ENCODE data around the gene TXNRD1.

Gene TXNRD1

DNA sequence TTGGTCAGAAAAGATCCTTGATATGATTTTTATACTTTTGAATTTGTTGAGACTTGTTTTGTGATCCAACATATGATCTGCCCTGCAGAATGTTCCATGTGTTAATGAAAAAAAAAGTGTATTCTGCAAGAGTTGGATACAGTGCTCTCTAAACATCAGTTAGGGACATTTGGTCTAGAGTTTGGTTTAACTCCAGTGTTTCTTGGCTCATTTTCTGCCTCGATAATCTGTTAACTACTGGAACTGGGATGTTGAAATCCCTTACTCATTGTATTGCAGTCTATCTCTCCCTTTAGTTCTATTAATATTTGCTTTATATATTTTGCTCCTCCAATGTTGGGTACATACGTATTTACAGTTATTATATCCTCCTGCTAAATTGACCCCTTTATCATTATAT is 18.3 kb upstream of the TXNRD1 start:
- Histone ChIP-seq H3K36me3 (replicated peaks; ENCODE audit: low read depth, low read length) (no peaks in the 10 kb centered on the region), H3K27ac (ENCODE audit: low read length) (no peak overlapping the region)

DNA sequence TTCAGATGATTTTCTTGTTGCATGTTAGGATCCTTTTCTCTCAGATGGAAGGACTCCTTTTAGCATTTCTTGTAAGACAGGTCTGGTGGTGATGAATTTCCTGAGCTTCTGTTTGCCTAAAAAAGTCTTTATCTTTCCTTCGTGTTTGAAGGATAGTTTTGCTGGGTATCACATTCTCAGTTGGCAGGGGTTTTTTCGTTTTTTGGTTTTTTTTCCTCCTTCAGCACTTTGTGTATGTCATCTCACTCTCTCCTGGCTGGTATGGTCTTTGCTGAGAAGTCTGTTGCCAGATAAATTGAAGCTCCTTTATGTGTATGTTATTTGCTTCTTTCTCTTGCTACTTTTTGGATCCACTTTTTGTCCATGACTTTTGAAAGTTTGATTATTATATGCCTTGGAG is 15.6 kb upstream of the TXNRD1 start:
- no peak for TF ChIP-seq EZH2phosphoT487 (IDR thresholded peaks at IDR 0.05; ENCODE audit: low read depth)
- Histone ChIP-seq H3K9ac (ENCODE audit: low read length) (no peak overlapping the region), H3K79me2 (ENCODE audit: low read length) (no peaks in the 10 kb centered on the region), H4K20me1 (ENCODE audit: insufficient read depth, low read length) (no peaks in the 10 kb centered on the region), H3K27me3 (ENCODE audit: low read depth, low read length) (peaks cover 9% of the 10 kb centered on the region; the same call in 1 of the 2 replicates), H3K27ac (ENCODE audit: low read length) (no peak overlapping the region), H3K9me3 (ENCODE audit: insufficient read depth, low read length) (peaks cover 6% of the 10 kb centered on the region; the same call in 1 of the 2 replicates), H2AFZ (ENCODE audit: low read depth, low read length) (no peak overlapping the region), H3K36me3 (replicated peaks; ENCODE audit: low read depth, low read length) (no peaks in the 10 kb centered on the region), H3K4me3 (ENCODE audit: low read length) (no peak overlapping the region), H3K4me1 (ENCODE audit: low read length) (peaks cover 5% of the 10 kb centered on the region), H3K4me2 (ENCODE audit: low read length) (no peak overlapping the region)

More for the DNA sequence above, 18.3 kb upstream of the TXNRD1 start:
- H3K27me3 ChIP-seq (ENCODE audit: low read depth, low read length) = peaks cover 15% of the 10 kb centered on the region; the same call in 1 of the 2 replicates
- H2AFZ ChIP-seq (ENCODE audit: low read depth, low read length) = no peak overlapping the region
- TF ChIP-seq EZH2phosphoT487 (IDR thresholded peaks at IDR 0.05; ENCODE audit: low read depth) (no peak), CTCF (IDR thresholded peaks at IDR 0.05; ENCODE audit: low read depth, low read length) (no peak)
- H3K4me3 ChIP-seq (ENCODE audit: low read length) = no peak overlapping the region
- no peaks in the 10 kb centered on the region for H4K20me1 ChIP-seq (ENCODE audit: insufficient read depth, low read length)
- H3K79me2 ChIP-seq (ENCODE audit: low read length) = no peaks in the 10 kb centered on the region
- H3K9me3 ChIP-seq (ENCODE audit: insufficient read depth, low read length) = peaks cover 6% of the 10 kb centered on the region; the same call in 1 of the 2 replicates
- no peak overlapping the region for H3K9ac ChIP-seq (ENCODE audit: low read length)
- H3K4me2 ChIP-seq (ENCODE audit: low read length) = no peak overlapping the region
- peaks cover 5% of the 10 kb centered on the region for H3K4me1 ChIP-seq (ENCODE audit: low read length)

GRCh38 chr12:104201238-104202001 is 14.2 kb upstream of the TXNRD1 start:
- H3K9me3 ChIP-seq (ENCODE audit: insufficient read depth, low read length) = peaks cover 6% of the 10 kb centered on the region; the same call in 1 of the 2 replicates
- peak overlapping the region; percentile 30; the same call in 1 of the 2 replicates for H3K4me3 ChIP-seq (ENCODE audit: low read length)
- H3K79me2 ChIP-seq (ENCODE audit: low read length) = no peaks in the 10 kb centered on the region
- TF ChIP-seq CTCF (IDR thresholded peaks at IDR 0.05; ENCODE audit: low read depth, low read length) (peak; percentile 96), EZH2phosphoT487 (IDR thresholded peaks at IDR 0.05; ENCODE audit: low read depth) (no peak)
- H3K4me2 ChIP-seq (ENCODE audit: low read length) = peak overlapping the region; percentile 59
- no peak overlapping the region for H3K9ac ChIP-seq (ENCODE audit: low read length)
- peak overlapping the region; percentile 83 for H2AFZ ChIP-seq (ENCODE audit: low read depth, low read length)
- no peaks in the 10 kb centered on the region for H4K20me1 ChIP-seq (ENCODE audit: insufficient read depth, low read length)
- no peaks in the 10 kb centered on the region for H3K36me3 ChIP-seq (replicated peaks; ENCODE audit: low read depth, low read length)
- H3K27me3 ChIP-seq (ENCODE audit: low read depth, low read length) = 0 out of 2 replicates have a peak, but pooled peaks cover 1% of the 10 kb centered on the region
- H3K4me1 ChIP-seq (ENCODE audit: low read length) = peaks cover 5% of the 10 kb centered on the region
- H3K27ac ChIP-seq (ENCODE audit: low read length) = no peak overlapping the region

GRCh38 chr12:104204690-104205480 is 10.7 kb upstream of the TXNRD1 start:
- Histone ChIP-seq H3K4me2 (ENCODE audit: low read length) (no peak overlapping the region), H2AFZ (ENCODE audit: low read depth, low read length) (no peak overlapping the region; the same call in 1 of the 2 replicates), H3K4me3 (ENCODE audit: low read length) (no peak overlapping the region), H4K20me1 (ENCODE audit: insufficient read depth, low read length) (no peaks in the 10 kb centered on the region), H3K36me3 (replicated peaks; ENCODE audit: low read depth, low read length) (no peaks in the 10 kb centered on the region), H3K27ac (ENCODE audit: low read length) (no peak overlapping the region), H3K27me3 (ENCODE audit: low read depth, low read length) (no peaks in the 10 kb centered on the region), H3K79me2 (ENCODE audit: low read length) (no peaks in the 10 kb centered on the region), H3K9me3 (ENCODE audit: insufficient read depth, low read length) (peaks cover 4% of the 10 kb centered on the region; the same call in 1 of the 2 replicates), H3K4me1 (ENCODE audit: low read length) (peaks cover 5% of the 10 kb centered on the region), H3K9ac (ENCODE audit: low read length) (no peak overlapping the region)
- TF ChIP-seq CTCF (IDR thresholded peaks at IDR 0.05; ENCODE audit: low read depth, low read length) (no peak), EZH2phosphoT487 (IDR thresholded peaks at IDR 0.05; ENCODE audit: low read depth) (no peak)

Measured in OCI-LY3 (cell line).